Dermis blood vessel endothelial cell (primary cell): Measurements from ENCODE around the gene MYH13. TPM values are rescaled to one million over a fixed set of nuclear protein-coding genes. Genes with fewer than 3 reads are reported as not detected.
"Not testable (repeated sequence)": the region's sequence is repeated elsewhere in the genome, so short reads cannot be mapped to it uniquely, and the experiment has no call there.

Experiments
- DNase-seq: peaks from one replicate; pipeline ENCODE4 v3.0.0; 2010
- total RNA-seq: library from RNA; depleted of rRNA; stranded (reverse); fragments of >200 nt; gene quantifications from 2 replicates; pipeline ENCODE4 v1.2.3, GENCODE V29; 2014

Gene MYH13
- total RNA-seq, 1 donor from 2014 or later, result not detected

DNA sequence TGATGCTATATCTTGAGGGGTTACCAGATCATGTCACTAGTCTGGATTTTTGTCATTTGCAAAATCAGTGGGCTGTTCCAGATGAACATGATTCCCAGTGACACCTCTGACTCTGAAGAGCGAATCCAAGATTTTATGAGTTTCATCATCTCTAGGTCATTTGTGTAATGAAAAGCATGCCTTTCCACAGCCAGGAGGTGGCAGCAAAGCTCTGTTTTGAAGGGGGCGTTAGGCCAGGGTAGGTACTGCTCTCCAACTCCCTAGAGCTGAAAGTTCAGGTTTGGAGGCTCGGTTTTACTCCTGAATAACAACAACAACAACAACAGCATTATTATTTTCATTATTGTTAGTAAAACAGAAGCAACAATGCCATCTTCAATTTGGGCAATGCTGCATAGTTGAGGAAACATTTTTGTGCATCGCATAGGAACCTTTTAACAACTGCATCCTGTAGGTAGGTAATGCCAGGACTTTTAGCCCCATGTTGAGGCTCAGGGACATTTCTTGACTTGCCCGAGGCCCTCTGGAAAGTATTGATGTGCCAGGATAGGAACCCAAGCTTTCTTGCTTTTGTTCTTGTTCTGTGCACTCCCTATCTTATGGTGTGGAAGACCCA, 77.0 kb downstream of the MYH13 start:
- peak; percentile 19 for DNase-seq

DNA sequence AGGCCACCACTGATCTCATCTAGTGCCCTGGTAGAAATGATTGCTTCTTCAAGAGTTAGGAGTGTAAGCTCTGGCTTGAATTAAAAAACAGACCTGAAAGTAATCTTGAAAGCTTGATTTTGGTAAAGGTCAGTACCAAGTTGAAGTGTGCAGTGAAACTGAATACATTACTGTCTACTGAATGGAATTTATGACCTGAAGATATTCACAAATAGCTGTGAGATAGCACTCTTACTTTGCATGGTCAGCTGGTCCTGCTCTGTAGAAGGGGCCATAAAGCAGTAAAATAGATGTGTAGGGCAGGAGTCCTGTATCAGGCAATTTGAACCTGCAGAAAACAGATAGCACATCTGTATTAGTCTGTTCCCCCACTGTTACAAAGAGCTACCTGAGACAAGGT, 78.6 kb downstream of the MYH13 start:
- no peak for DNase-seq

DNA sequence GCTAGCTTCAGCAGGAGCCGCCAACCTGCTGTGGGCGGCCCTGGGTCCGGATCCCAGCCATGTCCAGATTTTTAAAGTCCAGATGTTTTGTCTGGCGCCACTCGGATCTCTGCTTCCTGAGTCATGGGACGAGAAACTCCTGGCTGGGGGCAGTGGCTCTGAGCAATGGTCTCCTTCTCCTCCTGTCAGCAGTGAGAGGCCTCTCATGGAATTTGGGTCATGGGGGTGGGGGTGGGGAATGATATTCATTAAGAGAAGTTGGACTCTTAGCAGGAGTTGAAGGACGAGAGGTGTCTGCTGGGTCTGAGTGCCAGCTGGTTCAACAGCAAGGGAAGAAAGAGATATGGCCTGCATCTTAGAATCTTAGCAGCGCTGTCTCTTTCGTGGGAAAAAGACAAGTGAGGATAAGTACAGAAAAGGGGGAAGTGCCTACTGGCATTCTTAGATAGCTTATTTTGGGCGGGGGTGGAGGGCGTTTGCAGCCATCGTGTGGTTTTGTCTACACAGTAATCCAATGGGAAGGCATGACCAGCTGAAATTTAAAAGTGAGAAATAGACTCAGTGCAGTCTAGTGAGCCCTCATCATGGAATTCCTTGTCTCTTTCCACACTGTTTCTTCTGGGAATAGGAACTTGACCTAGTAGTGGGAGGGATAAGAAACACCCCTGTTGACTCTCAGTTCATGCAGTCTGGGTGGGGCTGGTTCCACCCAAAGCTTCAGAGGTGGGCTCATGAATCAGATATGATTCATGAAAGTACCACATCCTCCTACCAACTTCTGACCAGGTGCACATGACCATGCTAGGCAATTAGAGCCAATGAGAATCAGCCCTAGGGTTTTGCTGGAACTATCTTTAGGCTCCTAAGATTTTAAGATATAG, 80.5 kb downstream of the MYH13 start:
- DNase-seq, result no peak

DNA sequence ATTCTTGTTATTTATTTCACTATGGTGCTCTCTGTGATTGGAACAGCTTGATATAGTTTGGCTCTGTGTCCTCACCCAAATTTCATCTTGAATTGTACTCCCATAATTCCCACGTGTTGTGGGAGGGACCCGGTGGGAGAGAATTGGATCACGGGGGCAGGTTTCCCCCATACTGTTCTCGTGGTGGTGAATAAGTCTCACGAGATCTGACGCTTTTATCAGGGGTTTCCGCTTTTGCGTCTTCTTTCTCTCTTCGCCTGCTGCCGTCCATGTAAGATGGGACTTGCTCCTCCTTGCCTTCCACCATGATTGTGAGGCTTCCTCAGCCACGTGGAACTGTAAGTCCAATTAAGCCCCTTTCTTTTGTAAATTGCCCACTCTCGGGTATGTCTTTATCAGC, 81.2 kb downstream of the MYH13 start:
- not testable (repeated sequence) for DNase-seq

DNA sequence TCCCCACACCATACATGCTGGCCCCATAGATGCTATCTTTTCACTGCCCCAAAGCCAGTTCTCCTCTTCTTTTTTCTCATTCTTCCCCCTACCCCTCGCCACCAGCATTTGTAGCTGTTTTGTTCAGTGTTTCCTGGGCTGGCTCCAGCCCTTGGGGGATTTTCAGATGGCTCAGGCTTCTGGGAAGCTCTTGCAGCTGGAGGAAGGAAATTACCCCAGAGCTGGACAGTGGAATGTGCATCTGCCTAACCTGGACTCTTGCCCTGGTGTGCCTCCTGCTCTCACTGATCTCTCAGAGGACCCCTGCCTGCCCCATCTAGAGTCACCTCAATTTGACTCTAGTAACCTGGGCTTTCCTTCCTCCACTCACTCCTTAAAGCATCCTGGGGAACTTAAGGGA, 82.8 kb downstream of the MYH13 start:
- DNase-seq, result no peak

DNA sequence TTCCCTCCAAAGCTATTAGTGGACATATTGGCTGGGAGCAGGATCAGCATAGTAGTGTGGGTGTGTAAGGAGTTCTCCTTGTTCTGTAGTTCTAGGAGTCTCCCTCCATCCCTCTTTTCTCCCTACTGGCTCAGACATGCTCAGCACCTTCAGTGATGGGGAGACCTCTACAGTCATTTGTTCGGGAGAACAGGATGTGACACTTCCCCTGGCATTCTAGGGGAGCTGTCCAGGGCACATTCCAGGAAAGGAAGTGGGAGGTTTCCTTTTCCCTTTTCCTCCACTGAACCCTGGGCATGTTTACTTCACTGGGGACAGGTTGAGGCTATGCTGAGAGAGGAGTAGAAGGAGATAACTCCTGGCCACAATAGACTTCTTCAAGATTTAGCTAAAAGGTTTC, 86.5 kb downstream of the MYH13 start:
- DNase-seq, result no peak

DNA sequence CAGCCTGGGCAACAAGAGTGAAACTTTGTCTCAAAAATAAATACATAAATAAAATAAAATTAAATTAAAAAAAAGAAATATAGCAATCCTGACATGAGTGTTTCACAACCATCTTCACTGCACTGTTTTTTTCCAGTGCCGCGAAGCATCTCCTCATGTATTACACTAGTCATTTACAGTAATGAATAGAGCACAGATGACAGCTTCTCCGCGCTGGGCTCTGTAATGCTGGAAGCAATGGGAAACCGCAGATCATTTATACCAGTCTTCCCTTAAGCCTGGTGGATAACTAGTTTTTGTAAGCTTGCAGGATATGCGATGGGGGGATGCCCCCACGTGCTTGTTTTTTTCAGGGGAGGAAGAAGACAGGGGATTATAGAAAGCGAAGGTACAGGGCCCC, 86.9 kb downstream of the MYH13 start:
- no peak for DNase-seq

DNA sequence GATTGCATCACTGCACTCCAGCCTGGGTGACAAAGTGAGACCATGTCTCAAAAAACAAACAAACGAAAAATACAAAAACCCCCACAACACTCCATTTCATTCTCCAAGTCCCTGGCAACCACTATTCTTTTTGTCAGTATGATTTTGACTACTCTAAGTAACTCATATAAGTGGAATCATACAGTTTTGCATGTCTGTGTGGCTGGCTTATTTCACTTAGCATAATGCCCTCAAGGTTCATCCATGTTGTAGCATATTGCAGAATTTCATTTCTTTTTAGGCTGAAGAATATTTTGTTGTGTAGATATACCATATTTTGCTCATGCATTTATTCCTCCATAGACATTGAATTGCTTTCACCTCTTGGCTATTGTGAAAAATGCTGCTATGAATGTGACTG, 92.7 kb downstream of the MYH13 start:
- DNase-seq, result no peak

DNA sequence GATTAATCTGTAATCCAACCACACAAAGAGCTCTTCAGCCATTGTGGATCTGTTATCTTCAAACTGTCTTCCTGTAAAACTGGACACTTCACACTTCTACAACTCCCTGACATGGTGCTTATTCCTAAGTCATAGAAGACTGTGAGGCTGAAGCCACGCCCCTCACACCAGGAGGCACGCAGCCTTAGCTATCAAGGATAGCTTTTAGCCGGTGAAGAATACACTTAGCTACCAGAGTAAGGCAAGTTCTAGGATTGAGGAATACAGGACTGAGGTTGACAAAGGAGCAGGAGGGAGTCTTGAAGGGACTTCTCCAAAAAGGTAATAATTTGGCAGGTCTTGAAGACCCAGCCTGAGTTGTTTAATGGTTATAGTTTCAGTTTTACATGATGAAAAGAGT, 94.6 kb downstream of the MYH13 start:
- no peak for DNase-seq

DNA sequence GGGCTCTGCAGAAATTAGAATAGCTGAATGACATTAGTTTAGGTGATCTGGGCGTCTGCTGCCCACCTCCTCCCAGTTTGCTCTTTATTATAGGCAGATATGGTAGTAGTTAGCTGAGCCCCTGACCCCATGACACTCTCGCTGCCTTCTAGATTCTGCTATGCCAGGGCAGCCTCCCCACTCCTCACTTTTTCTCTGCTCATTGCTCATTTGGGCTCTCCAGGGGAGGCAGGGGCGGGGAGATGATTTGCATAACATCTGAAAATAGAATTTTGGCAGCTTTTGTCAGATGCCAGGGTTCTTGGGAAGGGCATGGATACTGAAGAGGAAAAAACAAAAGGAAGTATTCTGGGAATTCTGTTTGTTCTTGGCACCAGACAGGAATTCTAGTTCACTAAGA, 96.4 kb downstream of the MYH13 start:
- no peak for DNase-seq

DNA sequence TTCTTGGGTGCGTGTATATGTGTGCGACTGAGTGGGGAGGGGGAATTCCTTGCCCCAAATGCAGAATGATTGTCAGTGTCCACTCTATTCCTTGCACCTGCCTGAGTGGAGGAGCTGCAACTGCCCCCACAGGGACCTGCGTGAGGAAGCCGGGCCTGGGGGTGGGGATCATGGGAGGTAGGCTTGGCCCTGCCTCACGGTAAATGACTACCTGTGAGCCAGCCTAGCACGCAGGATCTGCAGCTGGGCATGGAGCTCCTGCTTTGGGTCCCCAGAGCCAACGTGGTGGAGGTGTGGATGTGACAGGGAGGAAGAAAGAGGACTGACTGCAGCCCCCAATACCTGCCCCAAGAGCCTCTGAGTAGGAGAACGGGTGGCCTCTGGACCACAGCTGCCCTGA, 97.4 kb downstream of the MYH13 start:
- no peak for DNase-seq

DNA sequence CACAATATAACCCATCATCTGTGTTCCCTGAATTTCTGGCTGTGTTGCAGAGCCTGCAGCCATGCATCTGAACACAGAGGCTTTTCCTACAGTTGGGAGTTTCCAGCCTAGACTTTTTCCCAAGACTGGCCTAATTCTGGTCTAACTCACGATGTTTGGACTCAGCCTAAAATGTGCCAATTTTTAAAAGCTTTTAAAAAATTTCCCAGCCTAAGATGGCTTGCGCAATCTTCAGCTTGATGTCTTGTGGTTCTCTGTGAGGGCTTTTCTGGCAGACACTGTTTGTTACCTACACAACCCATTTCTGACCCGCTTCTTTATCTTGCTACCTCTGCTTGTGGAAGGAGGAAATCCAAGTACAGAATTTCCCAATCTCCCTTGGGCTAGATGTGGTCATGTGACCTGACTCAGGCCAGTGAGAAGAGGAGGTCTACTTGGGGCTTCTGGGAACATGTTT, 101.7 kb downstream of the MYH13 start:
- no peak for DNase-seq

DNA sequence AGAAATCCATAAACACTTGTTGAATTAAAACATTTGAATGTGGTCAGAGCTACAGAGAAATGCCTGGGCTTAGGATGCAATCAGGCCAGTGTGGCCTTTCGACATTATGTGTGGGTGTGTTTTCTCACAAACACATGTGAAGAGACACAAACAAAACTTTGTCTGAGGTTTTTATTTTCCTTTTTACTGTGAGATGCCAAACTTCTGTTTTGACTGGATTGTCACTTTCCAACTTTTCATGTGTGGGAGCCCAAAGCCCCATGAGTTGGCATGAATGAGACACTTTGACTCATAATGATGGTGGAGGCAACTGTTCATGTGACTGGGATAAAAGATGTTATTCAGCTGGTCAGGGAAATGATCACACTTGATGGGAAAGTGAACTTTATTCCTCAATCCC, 102.5 kb downstream of the MYH13 start:
- no peak for DNase-seq

DNA sequence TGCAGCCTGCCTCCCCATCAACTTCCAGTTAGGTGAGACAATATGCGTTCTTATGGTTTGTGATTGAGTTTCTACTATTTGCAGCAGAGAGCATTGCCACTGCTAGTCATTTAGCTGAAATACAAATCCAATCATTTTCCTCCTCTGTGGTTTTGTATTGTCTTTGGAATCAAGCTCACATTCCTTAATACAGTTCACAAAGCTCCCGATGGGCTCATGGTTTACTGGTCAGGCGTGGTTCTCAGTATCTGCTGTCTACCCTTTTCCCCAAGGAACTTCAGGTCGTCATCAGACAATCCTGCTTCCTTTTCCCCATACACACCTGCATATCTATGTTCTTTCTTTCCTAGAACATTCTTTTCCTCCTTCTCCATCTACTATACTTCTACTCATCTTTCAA, 104.8 kb downstream of the MYH13 start:
- DNase-seq, result no peak

DNA sequence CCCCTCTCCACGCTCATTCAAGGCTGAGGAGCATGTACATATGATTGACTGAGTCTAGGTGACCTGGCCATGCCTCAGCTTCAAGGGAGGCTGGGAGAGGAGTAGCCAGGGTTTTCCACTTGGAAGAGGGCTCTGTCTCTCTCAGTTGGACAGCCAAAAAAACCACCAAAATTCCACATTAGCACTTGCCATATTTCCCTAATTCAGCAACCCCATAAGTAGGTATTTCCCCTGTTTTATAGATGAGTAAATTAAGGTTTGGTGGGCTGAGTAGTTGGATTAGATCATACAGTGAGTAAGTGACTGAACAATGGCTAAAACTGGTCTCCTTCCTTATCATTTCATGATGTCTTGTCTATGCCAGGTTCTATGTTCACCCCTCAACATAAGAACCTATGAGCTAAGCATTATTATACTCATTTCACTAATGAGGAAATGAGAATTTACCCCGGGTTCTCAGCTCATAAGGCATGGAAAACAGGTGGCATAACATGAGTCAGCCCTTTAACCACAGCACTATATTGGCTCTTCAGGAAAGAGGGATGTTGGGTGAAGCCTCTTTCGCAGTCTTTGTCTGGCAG, 106.4 kb downstream of the MYH13 start:
- no peak for DNase-seq

DNA sequence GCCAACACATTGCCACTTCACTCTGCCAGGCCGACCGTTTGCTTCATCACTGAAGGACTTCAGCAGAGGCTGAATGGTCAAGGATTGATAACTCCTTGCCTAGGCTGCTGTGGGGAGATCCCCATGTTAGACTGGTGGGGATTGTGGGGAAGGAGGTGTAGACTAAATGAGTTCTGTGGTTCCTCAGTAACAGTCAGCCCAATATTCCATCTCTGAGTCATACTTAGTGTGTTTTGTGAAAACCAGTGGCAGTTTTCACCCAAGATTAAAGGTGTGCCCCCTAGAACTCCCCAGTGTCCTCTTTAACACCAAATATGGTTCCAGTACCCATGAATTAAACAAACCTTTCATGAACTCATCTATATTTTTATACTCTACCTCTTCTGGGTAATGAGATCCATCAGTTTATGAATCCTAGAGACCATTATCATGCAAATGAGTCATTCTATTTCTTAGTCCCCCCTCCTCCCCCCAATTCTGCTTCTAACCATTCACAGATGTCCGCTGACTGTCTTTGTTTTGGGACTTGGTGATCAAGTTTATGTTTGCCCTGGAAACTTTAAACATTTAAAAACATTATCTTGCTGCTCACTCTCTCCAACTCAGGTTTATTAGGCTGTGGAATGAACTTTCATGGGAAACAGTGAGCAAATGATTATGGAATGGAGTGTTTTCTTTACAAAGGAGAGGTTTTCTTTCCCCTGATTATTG, 107.6 kb downstream of the MYH13 start:
- DNase-seq, result no peak

DNA sequence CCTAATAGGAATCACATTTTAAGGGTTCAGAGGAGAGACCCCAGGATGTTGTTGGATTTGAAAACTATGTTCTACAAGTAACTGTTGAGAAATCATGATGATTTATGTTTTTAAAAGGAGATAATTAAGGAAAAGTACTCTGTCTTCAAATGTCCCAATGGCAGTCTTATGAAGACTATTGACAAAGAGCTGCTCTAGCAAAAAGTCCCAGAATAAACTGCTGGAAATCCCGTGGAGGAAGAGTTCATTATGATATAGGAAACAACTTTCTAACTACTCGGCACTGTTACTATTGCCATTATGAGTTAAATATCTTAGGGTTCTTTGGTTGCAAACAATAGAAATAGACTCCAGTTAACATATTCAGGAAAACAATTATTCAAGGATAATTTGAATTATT, 108.8 kb downstream of the MYH13 start:
- DNase-seq, result no peak

DNA sequence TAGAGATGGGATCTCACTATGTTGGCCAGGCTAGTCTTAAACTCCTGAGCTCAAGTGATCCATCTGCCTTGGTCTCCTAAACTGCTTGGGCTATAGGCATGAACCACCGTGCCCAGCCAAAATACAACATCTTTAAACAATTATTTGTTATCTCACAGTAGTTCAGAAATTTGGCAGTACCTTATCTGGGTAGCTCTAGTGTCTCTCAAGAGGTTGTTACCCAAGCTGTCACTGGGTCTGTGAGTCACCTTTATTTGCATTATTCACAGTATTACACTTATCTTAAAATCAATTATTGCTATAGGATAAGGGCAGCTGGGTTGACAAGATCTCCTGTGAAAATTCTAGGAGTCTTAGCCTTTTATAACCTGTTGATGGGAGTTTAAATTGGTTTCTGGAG, 110.4 kb downstream of the MYH13 start:
- DNase-seq, result no peak

DNA sequence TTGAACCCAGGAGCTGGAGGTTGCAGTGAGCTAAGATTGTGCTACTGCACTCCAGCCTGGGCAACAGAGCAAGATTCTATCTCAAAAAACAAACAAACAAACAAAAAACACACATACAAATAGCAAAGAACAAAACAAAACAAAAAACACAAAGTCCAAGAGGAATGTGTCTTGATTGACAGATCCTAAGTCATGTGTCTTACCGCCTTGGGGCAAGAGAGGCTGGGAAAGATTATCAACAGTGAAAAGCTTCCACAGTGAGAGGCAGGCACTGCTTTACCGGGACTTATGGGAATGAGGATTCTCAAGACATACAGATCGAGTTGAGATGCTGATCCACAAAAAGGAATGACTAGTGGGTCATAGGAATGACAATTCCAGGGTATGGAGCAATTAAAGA, 111.7 kb downstream of the MYH13 start:
- no peak for DNase-seq

DNA sequence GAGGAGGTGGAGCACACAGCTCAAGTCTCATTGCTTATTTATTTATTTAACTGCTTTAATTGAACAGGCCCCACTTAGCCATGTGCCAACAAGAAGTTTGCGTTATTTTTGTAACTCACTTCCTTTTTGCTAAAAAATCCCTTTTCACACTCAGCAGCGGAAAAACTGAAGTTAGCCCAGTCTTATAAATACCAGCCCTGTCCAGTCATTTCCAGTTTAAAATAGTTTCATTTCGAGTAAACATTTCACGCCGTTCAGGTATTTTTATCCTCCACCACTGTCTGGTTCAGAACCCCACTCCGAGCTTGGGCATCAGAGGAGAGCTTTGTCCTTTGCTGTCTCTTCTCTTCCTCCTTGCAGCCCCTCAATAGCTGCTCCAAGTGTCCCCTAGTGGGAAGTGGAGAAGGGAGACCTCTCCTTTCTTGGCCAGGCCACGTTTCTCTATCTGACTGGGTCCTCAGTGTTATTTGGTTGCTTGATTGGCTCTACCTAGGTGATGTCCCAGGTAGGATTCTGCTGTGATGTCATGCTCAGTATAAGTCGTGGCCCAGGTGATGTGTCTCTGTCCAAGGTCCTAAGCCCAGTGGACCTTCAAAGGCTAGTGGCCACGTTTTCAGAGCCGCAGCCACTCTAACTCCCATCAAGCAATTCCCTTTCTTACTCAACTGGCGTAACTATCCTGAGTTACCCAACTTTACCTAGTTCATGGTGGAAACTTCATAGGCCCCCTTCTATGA, 121.4 kb downstream of the MYH13 start:
- no peak for DNase-seq
